Skeletal muscle cell (primary cell): ENCODE data around the gene PLPP3.

Experiments
- DNase-seq: peaks from one replicate; pipeline ENCODE4 v3.0.0-alpha.2; 2010; ENCODE audit warnings: low read depth
- H3K4me3 ChIP-seq: 2 replicates; pipeline ENCODE4 v1.5.1; 2011; ENCODE audit warnings: low read depth, mild to moderate bottlenecking, control low read depth, low read length, moderate library complexity

The PLPP3 gene

GRCh38 chr1:56551691-56552090, 27.7 kb downstream of the PLPP3 start:
- DNase-seq = no peak
- H3K4me3 ChIP-seq = no peak overlapping the region

DNA sequence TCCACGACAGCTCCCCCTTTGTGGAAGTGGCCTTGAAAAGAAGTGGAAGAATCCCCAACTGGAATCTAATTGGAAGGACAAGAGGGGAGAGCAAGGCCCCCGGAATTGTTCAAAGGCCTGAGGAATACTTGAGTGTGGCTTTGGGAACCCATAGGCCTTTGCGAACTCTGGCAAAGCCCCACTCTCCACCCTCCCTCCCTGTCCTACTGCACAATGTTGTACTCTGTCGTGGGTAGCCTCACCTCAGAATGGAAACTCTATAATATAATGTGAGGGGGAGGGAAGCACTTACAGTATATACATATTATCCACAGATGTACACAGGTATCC, 28.5 kb downstream of the PLPP3 start:
- H3K4me3 ChIP-seq = no peak overlapping the region
- DNase-seq = no peak

- no peak for DNase-seq
- no peak overlapping the region for H3K4me3 ChIP-seq
Measured at GRCh38 chr1:56550138-56550858, 29.1 kb downstream of the PLPP3 start.

DNA sequence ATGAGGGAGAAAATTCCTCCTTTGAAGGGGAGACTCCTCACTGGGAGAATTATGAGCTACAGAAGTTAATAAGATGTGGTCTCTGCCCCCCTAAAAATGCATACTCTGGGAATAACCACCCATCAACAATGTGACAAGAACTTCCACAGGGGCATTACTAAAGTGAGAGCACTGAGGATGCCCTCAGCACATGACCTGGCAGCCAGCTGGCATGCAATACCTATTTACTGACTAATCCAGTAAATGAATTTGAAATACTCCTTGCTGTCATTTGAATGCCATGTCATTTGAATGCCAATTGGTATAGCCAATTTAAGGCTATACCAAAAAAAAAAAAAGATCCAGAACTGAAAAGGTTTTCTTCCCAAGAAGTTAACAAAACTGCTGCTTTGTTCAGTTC, 30.8 kb downstream of the PLPP3 start:
- H3K4me3 ChIP-seq = no peak overlapping the region
- DNase-seq = no peak

- DNase-seq = no peak
- no peak overlapping the region for H3K4me3 ChIP-seq
Measured at GRCh38 chr1:56547977-56548376, 31.4 kb downstream of the PLPP3 start.

- no peak overlapping the region for H3K4me3 ChIP-seq
- no peak for DNase-seq
Measured at GRCh38 chr1:56547473-56547872, 31.9 kb downstream of the PLPP3 start.

GRCh38 chr1:56545711-56546110, 33.7 kb downstream of the PLPP3 start:
- DNase-seq = no peak
- H3K4me3 ChIP-seq = no peak overlapping the region

DNA sequence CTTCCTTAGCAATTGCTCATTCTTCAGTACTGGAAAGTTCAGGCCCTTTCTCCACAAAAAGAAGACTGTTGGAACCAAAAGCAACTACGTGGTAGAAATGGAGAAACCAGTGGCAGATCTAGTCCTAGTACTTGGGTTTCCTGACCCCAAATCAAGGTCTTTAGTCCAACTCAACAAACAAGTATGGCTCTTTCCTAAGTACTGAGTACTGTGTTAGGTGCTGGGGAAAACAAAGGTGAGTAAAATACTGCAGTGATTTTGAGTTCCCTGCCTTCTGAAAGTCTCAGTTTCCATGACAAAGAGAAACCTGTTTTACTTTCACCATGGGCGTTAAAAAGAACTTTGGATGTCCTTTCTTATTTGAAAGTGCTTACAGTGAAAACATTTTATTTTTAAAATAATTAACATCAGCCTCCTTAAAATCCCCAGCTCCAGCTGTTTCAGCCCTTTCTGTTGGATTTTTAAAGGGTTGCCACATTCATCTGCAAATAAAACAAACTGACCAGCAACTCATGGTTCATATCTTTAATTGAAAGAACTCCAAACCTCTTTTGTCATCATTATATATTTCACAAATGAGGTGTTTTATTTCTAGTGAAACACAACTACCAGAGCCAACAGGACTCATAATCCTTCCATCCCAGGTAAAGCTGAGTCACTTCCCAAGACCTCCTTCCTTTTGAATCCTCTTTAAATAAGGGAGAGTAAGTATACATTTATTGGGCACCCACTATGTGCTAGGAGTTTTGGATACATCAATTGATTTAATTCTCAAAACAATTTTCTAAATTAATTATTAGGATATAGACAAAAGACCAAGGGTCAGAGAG, 35.4 kb downstream of the PLPP3 start:
- DNase-seq = no peak
- H3K4me3 ChIP-seq = no peak overlapping the region

GRCh38 chr1:56542651-56543050, 36.7 kb downstream of the PLPP3 start:
- DNase-seq = no peak
- no peak overlapping the region for H3K4me3 ChIP-seq

DNA sequence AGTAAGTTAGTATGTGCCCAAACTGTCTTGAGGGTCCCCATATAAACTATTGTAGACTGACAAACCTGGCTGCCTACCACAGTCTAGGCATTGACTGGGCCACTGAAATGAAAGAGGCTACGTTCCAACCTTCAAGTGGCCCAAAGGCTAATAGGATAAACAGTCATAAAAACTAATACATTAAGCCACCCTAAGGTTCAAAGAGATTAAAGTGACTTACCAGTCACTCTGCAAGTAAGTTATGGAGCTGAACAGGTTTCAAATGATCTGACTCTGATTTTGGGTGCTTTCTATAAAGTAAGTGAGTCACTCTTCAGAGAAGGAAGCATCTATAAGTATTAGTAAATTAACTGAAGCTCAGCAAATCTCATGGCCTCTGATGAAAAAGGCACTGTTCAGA, 38.0 kb downstream of the PLPP3 start:
- no peak overlapping the region for H3K4me3 ChIP-seq
- DNase-seq = no peak

DNA sequence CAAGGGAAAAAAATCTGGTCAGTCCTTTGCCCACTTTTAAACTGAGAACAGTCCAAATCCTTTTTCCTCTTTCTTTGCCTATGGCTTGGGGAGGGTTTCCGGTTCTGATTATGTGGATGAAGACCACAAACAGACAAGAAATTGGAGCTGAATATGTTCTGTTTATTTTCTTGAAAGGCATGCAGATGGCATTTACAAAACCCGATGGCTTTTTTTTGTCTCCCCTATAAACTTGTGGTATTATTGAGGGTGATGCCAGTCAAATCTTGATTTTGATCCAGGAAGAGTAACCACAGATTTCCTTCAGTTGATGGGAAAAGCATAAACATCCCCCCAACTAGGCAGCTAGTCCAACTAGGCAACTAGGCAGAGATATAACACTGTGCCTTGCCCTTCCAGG, 38.9 kb downstream of the PLPP3 start:
- DNase-seq = no peak
- H3K4me3 ChIP-seq = no peak overlapping the region

GRCh38 chr1:56539520-56539931, 39.8 kb downstream of the PLPP3 start:
- no peak for DNase-seq
- H3K4me3 ChIP-seq = no peak overlapping the region

- H3K4me3 ChIP-seq = no peak overlapping the region
- no peak for DNase-seq
Measured at GRCh38 chr1:56538532-56538931, 40.8 kb downstream of the PLPP3 start.

DNA sequence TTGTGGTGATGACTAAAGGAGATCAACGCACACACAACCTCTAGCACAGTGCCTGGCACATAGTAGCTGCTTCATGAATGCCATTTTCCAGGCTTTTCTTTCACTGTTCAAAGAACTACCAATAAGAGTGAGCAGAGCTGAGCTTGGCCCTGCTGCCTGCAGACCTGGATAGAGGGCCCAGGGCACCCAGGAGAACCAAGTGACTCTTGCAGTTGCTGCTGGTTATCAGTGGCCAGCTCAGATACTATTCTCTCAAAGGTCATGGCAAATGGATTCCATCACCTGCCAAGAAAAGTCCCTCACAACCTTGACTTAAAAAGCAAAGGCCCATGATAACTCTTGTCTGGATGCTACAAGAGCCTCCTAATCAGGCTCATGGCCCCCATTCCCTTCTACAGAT, 41.7 kb downstream of the PLPP3 start:
- no peak overlapping the region for H3K4me3 ChIP-seq
- DNase-seq = no peak

GRCh38 chr1:56535939-56536338, 43.4 kb downstream of the PLPP3 start:
- no peak for DNase-seq
- no peak overlapping the region for H3K4me3 ChIP-seq

DNA sequence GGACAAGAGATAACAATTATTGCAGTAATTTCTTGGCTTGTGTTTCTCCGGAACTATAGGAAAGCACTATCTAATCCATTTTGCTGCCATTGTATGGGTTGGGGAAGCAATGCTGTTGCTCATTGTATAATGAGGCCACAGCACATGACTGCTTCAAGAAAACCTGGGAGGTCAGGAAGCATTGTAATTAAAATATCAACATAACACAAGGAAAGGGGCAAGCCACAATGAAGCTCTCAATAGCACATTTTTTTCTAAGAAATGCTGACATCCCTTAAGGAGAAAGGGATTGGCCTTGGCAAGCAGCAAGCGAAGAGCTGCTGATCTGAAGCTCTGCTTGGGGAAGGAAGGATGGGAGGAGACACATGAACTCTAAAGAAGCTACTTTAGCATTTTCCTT, 44.0 kb downstream of the PLPP3 start:
- DNase-seq = no peak
- H3K4me3 ChIP-seq = no peak overlapping the region

DNA sequence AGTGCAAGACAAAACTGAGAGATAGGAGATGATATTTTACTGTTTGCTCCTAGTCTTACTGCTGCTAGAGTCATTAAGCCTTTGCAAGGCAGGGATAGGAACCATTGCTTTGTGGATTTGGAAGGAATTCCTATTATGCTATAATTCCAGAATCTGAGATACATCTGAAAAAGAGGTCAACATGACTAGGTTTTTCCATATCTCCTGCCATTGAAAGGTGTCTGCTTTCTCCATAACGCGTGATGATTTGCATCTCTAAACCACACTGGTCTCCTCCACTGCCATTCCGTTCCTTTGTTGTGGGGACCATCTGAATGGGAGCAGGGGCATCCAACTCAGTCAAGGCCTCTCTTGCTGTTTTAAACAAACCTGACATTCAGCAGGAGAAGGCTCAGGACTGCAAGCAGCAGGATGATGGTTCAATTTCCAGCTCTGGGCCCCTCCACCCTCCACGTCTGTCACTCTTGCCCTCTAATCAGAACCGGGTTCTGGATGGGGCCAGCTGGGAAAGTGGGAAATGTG, 45.2 kb downstream of the PLPP3 start:
- H3K4me3 ChIP-seq = no peak overlapping the region
- no peak for DNase-seq

- no peak for DNase-seq
- no peak overlapping the region for H3K4me3 ChIP-seq
Measured at GRCh38 chr1:56533621-56534020, 45.7 kb downstream of the PLPP3 start.

DNA sequence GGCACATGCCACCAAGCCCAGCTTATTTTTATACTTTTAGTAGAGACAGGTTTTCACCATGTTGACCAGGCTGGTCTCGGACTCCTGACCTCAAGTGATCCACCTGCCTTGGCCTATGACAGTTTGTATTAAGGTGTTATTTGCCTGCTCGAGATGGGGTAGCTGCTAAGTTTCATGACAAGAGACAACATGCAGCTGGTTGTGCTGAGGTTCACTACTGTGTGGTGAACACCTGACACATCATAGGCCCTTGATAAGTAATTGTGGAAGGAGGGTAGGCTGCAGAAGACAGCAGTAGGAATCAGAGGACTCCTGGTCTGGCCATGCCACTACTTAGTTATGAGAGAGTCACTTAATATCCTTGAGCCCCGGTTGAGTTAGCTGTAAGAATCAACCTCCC, 46.2 kb downstream of the PLPP3 start:
- no peak for DNase-seq
- no peak overlapping the region for H3K4me3 ChIP-seq

DNA sequence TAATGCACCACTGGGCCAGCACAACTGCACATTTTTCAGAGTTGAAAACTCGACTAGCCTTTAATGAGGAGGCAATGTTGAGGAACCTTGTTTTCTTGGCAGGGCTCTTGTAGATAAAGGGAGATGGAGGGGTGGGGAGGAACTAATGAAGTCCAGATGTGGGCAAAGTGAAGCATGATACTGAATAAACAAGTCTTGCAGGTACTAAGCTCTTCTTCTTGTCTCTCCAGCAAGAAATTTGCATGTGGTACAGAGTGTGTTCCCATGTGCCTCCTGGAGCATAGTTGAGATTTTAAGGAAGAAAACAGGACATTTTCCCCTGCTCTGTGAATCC, 47.0 kb downstream of the PLPP3 start:
- DNase-seq = no peak
- H3K4me3 ChIP-seq = no peak overlapping the region
